Activated T-helper 1 cell treated with Interleukin-2 at 50 U/mL for 16 hours (primary cell): ENCODE data around the gene CDK6.
A peak's percentile ranks its signal among the peaks of the same experiment; 100 is the strongest.
"Not testable (repeated sequence)": the region's sequence is repeated elsewhere in the genome, so short reads cannot be mapped to it uniquely, and the experiment has no call there.

Source experiments
- DNase-seq: peaks from one replicate; pipeline ENCODE4 v3.0.0-alpha.2; 2020; ENCODE audit warnings: low read depth

Gene CDK6

DNA sequence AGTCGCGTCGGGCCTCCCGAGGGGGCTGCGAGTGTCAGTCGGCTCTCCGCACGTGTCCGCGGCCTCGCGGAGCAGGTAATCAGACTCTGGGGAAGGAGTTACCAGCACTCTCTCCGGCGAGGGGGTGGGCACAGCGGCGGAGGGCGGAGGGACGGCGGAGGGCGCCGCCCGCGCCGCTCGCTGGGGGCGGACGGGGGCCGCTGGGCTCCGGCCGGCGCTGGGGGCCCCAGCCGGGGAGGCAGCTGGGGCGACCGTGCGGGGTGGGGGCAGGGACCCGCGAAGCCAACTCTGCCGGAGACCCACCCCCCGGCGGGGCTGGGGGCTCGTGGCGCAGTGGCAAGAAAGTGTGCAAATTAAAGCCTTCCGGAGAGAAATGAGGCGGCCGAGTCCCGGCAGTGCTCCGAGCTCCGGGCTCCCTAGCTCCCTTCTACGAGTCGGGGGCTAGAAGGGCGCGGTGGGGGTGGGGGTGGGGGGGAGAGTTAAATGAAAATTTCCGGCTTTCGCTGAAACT lies at the start of gene CDK6:
CDK6 (minus strand) TSS at position 85 of the 511 bp plus-strand sequence. CDS start 3,250 bp downstream, outside the sequence.
- DNase-seq = peak; percentile 54

DNA sequence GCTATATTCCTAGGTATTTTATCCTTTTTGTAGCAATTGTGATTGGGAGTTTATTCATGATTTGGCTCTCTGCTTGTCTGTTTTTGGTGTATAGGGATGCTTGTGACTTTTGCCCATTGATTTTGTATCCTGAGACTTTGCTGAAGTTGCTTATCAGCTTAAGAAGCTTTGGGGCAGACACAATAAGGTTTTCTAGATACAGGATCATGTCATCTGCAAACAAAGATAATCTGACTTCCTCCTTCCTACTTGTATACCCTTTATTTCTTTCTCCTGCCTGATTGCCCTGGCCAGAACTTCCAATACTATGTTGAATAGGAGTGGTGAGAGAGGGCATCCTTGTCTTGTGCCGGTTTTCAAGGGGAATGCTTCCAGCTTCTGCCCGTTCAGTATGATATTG lies 49.7 kb upstream of the CDK6 start:
- DNase-seq = not testable (repeated sequence)

DNA sequence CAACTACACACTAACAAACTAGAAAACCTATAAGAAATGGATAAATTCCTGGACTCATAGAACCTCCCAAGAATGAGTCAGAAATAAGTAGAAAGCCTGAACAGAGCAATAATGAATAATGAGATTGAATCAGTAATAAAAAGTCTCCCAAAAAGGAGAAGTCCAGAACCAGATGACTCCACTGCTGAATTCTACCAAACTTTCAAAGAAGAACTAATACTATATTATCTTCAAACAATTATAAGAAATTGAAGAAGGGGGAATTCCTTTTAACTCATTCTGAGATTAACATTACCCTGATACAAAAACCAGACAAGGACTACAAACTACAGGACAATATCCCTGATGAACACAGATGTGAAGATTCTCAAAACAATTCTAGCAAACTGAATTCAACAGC lies 47.8 kb upstream of the CDK6 start:
- no peak for DNase-seq

DNA sequence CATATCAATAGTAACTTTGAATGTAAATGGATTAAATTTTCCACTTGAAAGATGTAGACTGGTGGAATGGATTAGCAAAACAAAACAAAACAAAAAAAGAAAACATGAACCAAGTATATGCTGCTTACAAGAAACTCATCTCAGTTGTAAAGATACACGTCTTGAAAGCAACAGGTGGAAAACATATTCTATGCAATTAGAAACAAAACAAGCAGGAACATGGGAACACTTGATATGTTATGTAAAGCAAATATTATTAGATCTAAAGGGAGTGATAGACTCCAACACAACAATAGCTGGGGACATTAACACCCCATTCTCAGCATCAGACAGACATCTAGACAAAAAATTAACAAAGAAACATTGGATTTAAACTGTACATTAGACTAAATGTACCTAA lies 46.4 kb upstream of the CDK6 start:
- DNase-seq = no peak

DNA sequence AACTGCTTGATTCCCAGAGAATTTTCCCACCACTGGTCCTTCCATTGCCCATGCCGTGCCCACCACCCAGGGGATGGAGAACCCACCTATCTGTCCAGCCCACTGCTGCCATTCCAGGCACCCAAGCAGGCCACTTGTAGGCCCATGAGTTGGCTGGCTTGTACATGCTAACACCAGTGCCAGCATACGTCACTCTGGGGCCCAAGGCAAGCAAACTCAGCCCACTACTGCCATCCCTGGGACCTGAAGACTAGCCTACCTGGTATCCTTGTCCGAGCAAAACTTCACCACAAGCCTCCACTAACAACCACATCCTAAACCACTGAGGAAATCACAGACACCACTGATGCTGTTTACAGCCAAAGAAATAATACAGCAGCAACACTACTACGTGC lies 44.7 kb upstream of the CDK6 start:
- DNase-seq = no peak

DNA sequence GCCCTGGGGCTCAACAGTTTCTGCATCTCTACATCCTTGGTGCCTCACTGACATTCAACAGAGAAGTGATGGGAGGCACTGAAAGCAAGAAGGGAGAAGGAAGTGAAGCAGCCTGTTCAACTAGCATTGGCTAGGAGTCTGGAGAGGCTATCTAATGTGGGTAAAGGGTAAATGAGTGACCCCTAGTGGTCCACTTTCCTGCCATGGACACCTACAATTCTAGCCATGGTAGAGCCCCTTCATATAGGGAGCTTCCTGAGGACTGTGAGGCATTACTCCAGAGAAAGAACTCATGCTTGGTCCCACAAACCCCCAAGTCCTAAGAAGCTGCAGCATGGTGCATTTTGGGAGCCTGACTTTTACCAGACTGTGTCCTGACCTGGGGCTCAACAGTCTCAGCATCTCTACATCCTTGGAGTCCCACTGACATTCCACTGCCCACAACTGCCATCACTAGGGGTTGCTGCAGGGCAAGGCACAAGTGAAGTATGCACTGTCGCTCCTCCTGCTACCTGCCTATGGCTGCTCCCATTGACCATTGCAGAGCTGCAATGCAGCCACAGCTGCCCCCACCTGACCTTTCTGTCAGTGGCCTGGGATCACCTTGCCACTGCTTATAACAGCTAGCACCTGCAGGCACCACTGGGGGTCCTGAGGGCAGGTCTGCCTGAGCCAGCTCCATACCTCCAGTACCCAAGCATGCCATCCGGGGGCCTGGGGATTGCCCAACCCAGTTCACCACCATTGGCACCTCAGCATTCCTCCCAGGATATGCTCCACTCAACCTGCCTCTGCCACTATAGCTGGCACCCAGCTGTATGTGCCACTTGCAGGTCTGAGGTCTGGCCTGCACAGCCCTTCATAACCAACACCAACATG lies 44.1 kb upstream of the CDK6 start:
- DNase-seq = no peak

DNA sequence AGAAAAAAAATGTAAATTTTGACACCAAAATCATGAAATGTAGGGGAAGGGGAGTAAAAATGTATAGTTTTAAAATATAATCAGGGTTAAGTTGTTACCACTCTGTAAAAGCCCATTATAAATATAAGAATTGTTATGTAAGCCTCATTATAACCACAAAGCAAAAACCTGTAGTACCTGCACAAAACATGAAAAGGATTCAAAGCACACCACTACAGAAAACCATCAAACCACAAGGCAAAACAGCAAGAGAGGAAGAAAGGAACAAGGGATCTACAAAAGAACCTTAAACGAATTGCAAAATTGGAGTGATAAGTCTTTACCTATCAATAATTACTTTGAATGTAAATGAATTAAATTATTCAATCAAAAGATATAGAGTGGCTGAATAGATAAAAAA lies 41.0 kb upstream of the CDK6 start:
- DNase-seq = no peak

DNA sequence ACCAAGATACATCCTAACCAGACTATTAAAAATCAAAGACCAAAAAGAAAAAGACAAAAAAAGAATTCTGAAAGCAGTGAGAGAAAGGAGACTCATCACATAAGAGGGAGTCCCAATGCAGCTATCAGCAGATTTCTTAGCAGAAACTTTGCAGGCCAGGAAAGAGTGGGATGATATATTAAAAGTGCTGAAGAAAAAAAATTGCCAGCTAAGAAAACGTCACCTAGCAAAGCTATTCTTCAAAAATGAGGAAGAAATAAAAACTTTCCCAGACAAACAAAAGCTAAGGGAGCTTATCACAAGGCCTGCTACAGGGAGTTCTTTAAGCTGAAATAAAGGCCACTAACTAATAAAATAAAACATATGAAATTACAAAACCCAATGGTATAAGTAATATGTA lies 40.5 kb upstream of the CDK6 start:
- no peak for DNase-seq

DNA sequence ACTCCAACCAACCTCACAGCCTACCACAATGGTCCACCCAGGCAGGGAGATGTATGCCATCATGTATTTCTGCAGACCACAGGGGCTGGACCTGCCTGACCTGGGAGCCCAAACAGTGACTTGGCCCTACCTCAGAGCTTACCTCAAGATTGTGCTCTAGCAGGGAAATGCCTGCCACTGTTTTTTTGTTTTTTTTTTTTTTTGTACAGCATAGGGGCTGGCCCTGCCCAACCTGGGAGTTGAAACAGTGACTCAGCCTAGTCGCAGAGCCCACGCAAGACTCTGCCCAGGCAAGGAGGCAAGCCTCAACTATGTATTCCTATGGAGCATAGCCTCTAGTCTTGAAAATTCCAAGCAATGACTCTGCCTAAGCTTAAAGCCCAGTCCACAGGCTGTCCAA lies 39.3 kb upstream of the CDK6 start:
- no peak for DNase-seq

DNA sequence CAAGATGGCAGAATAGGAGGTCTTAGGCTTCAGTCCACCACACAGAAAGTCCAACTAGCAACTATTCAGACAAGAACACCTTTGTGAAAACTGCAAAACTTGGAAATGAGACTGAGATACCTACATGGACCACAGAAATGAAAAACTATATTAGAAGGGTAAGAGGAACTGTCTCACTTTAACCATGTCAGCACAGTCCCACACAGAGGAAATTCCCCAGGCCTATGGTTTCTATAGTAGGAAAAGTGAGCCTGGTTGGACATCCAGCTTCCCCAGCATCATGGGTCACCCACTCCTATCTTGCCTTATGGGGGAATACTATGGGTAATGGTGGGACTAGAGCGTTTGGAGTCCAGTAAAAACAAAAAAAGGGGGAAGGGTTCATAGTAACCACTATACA lies 38.8 kb upstream of the CDK6 start:
- no peak for DNase-seq

DNA sequence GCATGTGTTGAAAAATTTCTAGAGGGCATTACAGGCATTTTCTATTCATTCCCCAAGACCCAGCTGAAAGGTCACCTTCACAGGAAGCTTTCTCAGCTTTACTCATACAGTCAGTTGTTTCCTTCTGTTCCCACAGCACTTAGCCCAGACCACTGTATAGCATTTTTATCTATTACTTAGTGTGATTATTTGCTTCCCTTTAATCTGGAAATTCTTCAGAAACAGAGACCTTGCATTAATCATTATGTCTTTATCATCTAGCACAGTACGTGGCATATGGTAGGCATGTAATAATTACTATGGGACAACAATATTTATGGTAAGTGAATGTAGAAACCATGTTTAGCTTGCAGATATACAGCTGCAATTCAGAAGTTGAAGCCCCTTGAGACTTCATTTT lies 38.2 kb upstream of the CDK6 start:
- DNase-seq = no peak

DNA sequence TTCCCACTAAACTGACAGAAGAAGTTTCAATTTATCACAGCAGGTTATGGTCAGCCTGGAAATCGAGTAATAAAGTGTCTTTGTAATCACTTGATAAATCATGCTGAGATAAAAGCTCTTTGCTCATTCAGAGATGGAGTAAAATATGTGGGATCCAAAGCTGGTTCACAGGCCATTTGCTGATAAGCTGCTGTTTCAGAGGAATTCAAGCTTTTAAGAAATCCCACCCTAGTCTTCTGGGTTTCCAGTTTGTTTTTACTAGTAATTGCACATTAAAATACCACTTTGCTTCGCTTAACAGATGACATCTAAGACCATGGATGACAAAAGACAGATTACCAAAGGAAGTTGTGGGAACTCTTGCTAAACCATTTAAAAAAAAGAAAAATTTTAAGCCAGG lies 37.4 kb upstream of the CDK6 start:
- DNase-seq = no peak

DNA sequence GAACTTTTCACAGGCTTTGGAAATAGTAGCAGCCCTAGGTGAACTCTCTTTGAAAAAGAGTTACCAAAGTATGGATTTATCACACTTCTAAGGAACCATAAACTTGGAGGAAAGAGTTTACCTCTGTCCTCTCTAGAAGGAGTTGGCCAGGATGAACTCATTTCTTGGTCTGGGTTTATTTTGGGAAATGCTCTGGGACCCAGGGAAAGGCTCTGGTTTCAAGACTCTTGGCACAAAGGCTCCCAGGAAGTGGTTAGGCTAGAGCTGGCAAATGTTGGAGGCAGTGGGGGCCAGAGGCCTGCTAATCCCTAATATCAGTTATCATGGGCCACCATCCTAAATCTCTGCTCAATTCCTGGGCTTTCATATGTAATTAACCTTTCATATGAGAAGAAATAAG lies 36.3 kb upstream of the CDK6 start:
- no peak for DNase-seq

DNA sequence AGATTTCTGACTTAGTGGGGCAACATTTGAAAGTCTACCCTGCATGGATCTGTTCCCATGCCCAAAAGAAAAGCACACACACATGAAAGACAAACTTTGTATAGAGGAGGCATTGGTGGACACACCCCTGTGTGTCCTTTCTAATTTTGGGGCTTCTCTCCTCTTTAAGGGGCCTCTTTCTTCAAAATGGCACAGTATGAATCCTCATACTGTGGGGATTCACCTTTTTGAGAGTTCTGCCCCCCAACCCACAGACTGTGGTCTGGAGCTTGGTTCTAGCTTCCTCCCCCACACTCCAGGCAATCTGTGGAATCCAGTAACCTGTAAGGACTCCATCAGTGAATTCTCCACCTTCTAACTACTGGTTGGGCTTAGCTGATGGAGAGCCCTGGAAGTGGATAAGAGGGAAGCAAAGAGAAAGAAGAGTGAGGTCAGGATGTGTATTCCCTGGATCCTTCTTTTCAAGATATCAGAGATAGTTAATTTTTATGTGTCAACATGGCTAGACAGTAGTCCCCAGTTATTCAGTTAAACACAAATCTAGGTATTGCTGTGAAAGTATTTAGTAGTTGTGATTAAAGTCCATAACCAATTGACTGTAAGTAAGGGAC lies 32.4 kb upstream of the CDK6 start:
- no peak for DNase-seq

DNA sequence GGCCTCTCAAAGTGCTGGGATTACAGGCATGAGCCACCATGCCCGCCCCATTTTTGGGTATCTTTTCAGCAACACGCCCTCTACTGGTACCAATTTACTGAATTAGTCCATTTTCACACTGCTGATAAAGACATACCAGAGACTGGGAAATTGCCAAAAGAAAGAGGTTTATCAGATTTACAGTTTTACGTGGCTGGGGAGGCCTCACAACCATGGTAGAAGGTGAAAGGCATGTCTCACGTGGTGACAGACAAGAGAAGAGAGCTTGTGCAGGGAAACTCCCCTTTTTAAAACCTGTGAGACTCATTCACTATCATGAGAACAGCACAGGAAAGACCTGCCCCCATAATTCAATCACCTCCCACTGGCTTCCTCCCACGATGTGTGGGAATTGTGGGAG lies 27.8 kb upstream of the CDK6 start:
- DNase-seq = not testable (repeated sequence)

DNA sequence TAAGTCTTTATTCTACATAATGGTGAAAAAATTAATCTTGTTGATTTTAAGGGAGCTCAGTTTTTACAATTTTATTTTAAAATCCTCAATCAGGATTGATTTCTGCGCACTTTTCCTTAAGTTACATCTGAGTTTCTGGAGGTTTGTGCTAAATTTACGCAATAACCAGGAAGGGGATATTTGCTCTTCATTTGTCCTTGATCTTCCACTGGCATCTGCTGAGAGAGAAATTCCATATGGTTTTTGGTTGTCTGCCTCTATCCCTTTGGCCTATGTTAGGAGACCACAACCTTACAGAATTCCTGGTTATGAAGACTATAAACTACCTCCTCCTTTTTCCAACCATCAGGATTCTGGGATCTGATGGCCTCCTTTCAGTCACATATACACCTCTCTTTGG lies 20.1 kb upstream of the CDK6 start:
- DNase-seq = no peak

DNA sequence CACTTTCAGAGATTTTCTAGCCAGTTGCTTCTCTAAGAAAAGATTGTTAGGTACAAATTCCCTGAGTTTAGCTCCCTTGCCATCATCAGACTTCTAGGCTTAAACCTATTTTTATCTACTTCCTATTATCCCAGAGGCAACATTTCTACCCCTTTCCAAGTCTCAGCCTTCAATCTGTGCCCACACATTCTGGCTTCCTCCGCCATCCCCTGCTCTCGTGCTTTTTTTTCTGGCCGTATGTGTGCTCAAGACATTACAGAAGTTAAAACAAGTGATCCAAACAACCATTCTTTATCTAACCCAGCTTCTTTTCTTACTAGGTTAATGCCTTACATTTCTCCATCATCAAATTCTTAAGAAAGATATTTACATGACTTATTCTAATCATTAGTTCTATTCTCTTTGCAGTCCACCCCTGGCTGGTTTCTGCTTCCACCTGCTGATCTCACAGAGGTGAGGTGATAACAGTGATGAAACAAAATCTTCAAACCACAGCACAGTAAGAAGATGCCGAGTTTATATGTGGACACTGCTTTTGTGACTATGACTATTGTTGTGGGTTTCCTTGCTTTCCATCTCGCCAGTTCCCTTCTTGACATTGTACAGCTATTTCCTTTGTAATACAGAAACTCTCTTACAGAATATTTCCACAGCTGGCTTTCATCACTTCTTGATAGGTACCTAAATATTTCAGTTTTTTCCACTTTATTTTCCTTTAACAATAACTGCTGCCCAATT lies 18.3 kb upstream of the CDK6 start:
- DNase-seq = no peak

DNA sequence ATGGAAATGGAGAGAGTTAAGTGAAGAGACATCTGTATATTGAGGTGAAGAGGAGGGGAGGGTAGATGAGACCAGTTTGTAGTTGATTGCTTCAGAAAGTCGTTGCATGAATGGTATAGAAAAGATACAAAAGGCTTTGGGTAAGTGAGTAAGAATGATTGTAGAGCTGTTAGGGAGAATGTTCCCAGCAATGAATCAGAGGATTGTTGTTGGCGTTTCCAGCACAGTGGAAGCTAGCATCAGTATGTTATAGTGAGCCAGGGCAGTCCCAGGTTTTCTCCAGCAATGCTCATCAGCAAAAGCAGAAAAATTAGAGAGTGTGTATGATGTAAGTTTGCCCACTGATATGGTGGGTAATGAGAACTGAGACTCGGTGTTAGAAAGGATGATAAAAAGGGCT lies 15.4 kb upstream of the CDK6 start:
- no peak for DNase-seq

DNA sequence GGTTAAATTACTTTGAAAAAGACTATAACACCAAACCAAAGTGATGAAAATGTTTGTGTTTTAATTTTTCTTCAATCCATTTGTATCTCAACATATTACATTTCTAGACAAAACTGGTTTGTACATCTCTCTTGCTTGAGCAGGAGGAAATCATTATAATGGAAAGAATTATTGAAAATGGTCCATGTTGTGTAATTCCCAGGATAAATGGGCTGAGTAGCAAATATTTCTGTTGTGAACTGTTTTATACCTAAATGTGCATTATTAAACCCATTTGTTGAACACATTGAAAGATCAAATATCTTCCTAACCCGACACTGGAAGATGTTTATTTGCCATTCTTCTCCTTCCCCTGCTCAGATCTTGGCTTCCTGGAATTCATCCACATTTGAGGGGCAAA lies 14.1 kb upstream of the CDK6 start:
- no peak for DNase-seq

DNA sequence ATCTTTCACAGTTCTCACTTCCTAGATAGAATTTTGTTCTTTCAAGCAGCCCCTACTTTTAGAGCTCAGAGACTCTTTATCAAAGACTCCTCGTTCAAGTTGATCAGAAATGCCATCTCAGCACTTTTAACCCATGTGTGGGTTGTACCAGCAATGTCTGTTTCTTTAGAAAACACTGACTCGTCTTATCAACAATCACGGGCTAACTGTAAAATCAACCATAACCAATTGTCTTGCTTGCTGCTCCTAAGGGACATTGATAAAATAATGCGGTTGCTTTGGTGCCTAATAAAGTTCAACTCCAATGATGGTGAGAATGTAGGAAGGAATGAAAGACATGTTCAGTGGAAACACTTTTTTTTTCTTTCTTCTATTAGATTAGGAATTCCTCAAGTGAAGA lies 12.9 kb upstream of the CDK6 start:
- DNase-seq = no peak

DNA sequence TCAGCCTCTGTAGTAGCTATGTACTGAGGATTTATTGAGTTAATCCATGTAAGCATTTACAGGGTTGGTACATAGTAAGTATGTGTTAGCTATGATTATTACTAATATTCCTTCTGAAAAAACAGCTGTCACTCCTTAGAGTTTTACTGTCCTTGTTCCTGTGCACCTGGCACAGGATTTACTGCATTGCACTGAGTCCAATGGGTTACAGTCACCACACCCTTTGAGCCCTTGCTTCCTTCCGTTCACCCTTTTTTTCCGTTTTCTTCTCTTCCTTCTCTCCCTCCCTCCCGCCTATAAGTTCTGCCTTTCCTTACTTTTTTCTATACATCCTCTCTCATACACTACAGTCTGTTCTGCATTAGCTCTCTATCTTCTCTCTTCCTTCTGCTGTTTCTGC lies 12.5 kb upstream of the CDK6 start:
- DNase-seq = no peak

DNA sequence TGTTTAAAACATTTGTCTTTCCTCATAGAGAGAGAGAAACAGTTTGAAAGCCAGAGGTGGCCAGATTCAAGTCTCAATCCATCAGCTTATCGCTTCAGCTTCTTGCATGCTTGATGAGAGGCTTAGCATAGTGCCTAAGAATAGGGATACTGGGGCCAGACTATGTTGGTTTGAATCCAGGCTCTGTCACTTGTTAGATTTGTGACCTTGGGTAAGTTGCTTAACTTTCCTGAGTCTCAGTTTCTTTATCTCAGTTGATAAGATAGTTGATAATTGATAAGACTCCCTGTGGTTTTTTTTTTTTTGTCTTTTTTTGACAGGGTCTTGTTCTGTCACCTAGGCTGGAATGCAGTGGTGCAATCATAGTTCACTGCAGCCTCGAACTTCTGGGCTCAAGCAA lies 12.1 kb upstream of the CDK6 start:
- DNase-seq = no peak

DNA sequence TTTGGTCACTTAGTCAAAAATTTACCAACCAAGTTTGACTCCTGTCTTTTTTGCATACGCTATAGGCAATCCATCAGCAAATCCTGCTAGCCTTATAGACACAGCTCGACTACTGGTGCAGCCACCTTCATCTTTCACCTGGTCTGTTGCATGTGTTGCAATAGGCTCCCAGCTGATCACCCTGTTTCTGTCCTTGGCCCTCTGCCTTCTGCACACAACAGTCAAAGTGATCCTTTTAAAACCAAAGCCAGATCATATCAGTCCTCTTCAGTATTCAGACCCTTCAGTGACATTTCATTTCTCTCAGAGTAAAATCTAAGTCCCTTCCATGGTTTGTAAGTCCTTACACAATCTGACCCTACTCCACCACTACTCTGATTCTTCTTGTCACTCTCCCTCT lies 10.9 kb upstream of the CDK6 start:
- no peak for DNase-seq
